GM06990 (cell line): Measurements from ENCODE around the gene RAB21.

Experiments used
- DNase-seq: peaks from one replicate; pipeline ENCODE4 v3.0.0-alpha.2; 2011; ENCODE audit not compliant: insufficient read length; ENCODE audit errors: extremely low read depth
- H3K27me3 ChIP-seq: replicated peaks from 2 replicates; pipeline ENCODE4 v1.6.0; 2011; ENCODE audit warnings: low read length; ENCODE audit not compliant: control insufficient read depth, insufficient read depth
- H3K36me3 ChIP-seq: 2 replicates; pipeline ENCODE4 v1.5.1; 2011; ENCODE audit warnings: low read length; ENCODE audit not compliant: control insufficient read depth, insufficient read depth
- H3K4me3 ChIP-seq: replicated peaks from 2 replicates; pipeline ENCODE4 v1.5.1; 2011; ENCODE audit warnings: low read depth, mild to moderate bottlenecking, control low read depth, low read length
- CTCF ChIP-seq: IDR thresholded peaks from 2 replicates; pipeline ENCODE4 v1.5.1; 2011; ENCODE audit warnings: low read length, control low read depth, mild to moderate bottlenecking, inconsistent platforms; ENCODE audit not compliant: insufficient read depth, poor library complexity, severe bottlenecking

RAB21 gene

DNA sequence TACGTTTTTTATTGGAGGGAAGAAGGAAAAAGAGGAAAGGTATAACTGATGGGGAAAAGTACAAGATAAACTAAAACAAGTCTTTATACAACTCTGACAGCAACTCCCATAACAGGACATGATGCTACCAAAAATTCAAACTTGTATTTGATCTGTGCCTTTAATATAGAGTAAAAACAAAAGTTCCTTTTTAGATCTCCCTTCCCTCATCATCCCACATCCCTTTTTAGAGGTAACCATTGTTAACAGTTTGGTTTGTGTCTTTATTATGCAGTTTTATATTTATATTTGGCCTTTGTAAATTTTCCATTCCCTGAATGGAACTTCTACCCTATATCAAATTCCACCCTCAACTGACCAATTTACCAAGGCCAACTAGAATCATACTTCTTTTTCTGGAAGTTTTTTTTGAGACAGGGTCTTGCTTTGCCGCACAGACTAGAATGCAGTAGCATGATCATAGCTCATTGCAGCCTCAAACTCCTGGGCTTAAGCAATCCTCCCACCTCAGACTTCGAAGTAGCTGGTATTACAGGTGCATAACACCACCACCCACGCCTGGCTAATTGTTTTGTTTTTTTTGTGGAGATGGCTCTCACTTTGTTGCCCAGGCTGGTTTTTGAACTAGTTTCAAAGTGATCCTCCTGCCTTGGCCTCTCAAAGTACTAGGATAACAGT, 36.9 kb downstream of the RAB21 start:
- Histone ChIP-seq H3K4me3 (no peak overlapping the region), H3K27me3 (no peaks in the 10 kb centered on the region), H3K36me3 (peaks cover 2% of the 10 kb centered on the region; the same call in 1 of the 2 replicates)
- no peak for TF ChIP-seq CTCF
- no peak for DNase-seq

DNA sequence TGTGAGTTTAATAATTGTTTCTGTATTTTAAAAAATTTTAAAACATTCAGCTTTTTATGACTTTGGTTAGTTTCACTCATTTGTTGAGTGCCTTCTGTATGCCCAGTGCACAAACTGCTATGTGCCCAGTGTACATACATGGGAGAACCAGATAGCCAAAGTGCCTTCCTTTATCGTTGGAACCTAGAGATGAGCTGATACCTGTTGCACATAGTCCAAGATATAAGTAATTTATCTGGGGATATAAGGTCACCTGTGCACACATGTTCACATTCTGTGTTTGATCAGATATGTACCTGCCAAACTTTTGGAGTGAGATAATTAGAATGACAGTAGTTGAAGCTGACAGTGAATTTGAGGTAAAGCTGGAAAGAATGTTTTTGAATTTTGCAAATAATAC, 37.9 kb downstream of the RAB21 start:
- no peaks in the 10 kb centered on the region for H3K36me3 ChIP-seq
- H3K4me3 ChIP-seq: no peak overlapping the region
- DNase-seq: no peak
- TF ChIP-seq CTCF: no peak
- no peaks in the 10 kb centered on the region for H3K27me3 ChIP-seq

DNA sequence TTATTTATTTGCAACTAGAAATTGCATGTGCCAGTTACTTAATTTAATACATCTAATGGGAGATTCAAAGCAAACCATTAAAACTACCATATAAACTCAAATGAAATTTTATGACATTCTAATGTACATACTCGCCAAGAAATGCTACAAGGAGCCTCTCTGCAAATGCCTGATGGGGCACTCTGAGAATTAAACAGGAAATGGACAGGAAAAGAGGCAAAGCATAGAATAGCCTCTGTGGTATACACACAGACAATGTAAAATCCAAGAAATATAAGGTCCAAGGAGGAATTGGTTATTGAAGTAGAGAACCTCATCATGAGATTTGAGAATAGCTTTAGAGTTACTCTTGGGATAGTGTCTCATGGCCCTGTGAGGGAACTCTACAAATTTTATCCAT, 41.2 kb downstream of the RAB21 start:
- H3K36me3 ChIP-seq: no peaks in the 10 kb centered on the region
- H3K4me3 ChIP-seq: no peak overlapping the region
- H3K27me3 ChIP-seq: no peaks in the 10 kb centered on the region
- no peak for DNase-seq
- no peak for TF ChIP-seq CTCF

DNA sequence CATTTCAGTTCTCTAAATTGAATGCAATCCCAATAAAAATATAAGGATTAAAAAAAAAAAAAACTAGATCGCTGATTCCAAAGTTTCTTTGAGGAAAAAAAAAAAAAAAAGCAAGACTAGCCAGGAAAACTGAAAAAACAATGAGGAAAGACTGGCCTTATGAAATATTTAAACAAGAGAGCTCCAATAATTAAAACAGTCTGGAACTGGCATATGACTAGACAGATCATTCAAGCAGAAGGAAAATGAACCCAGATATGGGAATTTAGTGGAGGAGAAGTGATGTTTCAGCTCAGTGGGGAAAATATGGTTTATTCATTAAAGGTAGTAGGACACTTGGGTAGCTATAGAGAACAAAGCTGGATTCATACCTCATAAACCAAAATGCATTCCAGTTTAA, 42.9 kb downstream of the RAB21 start:
- no peak for TF ChIP-seq CTCF
- Histone ChIP-seq H3K4me3 (no peak overlapping the region), H3K27me3 (no peaks in the 10 kb centered on the region), H3K36me3 (no peaks in the 10 kb centered on the region)
- no peak for DNase-seq

GRCh38 chr12:71799106-71799505, 44.4 kb downstream of the RAB21 start:
- no peak for TF ChIP-seq CTCF
- Histone ChIP-seq H3K27me3 (no peaks in the 10 kb centered on the region), H3K4me3 (no peak overlapping the region), H3K36me3 (no peaks in the 10 kb centered on the region)
- DNase-seq: no peak

DNA sequence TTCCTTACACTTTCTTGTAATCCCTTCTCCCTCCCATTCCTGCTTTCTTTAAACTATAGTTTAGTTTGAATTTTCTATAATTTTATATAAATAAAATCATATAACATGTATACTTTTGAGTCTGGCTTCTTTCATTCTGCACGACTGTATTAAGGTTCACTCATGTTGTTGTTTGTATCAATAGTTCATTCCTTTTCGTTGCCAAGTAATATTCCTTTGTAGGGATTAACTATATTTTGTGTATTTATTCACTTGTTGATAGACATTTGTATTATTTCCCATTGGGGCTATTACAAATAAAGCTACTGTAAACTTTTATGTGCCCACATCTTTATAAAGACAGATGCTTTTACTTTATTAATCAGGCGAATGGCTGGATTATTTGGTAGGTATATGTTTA, 45.5 kb downstream of the RAB21 start:
- no peak overlapping the region for H3K4me3 ChIP-seq
- no peaks in the 10 kb centered on the region for H3K27me3 ChIP-seq
- TF ChIP-seq CTCF: no peak
- no peak for DNase-seq
- no peaks in the 10 kb centered on the region for H3K36me3 ChIP-seq
